ENCODE data around the gene CLIC1. TPM values are rescaled to one million over a fixed set of nuclear protein-coding genes. Genes with fewer than 3 reads are reported as not detected.

CLIC1 gene
- total and polyA plus RNA-seq, 10 donors, result 296 to 447 (median 347) TPM

DNA sequence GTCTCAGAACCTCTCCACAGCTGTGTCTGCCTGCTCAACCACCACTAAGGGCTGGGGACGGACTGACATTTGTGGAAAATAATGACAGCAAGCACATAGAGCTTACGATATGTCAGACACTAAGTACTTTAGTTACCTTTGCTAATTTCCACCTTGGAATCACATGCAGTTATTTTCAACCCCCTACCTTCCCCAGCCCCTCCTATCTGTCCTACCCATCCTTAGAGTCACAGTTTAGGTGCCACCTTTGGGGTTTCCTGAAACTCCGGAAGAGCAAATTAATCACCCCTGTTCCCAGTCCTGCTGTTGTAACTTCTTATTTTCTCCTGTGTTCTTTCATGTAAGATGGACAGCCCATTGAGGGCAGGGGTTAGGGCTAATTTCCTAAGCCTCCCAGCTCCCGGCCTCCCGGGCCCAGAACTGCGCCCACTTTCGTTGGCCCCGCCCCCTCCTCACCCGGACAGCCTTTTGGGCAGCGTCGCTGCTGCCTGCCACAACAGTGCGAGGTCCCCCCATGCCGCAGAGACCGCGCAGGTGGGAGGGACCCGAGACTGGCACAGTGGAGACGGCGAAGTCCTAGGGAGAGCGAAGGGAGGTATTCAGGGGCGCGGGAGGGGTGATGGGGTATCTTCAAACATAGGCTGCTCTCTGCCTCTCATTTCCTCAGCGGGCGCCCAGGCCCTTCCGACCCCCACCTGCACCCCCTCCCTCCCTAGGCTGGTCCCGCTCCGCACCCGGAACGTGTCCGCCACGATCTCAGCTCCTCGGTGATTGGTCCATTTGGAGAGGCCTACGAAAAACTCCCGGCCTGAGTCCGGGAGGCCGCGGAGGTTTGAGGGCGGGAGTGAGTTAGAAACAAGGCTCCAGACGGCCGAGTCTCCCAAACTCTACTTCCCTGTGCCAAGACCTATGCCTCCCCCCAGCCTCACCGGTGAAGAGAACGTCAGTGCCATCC is 8.3 kb downstream of the CLIC1 start:
- intact Hi-C loops (cut with DNase I; ENCODE audit: low total_unique reads), result no loop called here
- Histone ChIP-seq H3K36me3 (peaks cover 7 to 61% (median 29%) of the 10 kb centered on the region in 6 donors), H3K27ac (peak overlapping the region; percentile 79 to 99 (median 94)), H3K4me1 (peaks cover 31 to 88% (median 73%) of the 10 kb centered on the region in 6 donors), H3K4me3 (peak overlapping the region in 7 of 8 donors; percentile 3 to 83 (median 79)), H3K27me3 (replicated peaks in 1 of 7) (no peaks in the 10 kb centered on the region), H3K9me3 (no peaks in the 10 kb centered on the region)
- peak; percentile 87 for DNase-seq
- TF ChIP-seq POLR2A (IDR thresholded peaks at IDR 0.05), result no peak
- peak; percentile 1 to 79 (median 71) for TF ChIP-seq POLR2AphosphoS5 (IDR thresholded peaks at IDR 0.05)
- 76 to 81% (median 77%) methylated on average over 41 of the region's 41 CpGs for WGBS, 5 donors

DNA sequence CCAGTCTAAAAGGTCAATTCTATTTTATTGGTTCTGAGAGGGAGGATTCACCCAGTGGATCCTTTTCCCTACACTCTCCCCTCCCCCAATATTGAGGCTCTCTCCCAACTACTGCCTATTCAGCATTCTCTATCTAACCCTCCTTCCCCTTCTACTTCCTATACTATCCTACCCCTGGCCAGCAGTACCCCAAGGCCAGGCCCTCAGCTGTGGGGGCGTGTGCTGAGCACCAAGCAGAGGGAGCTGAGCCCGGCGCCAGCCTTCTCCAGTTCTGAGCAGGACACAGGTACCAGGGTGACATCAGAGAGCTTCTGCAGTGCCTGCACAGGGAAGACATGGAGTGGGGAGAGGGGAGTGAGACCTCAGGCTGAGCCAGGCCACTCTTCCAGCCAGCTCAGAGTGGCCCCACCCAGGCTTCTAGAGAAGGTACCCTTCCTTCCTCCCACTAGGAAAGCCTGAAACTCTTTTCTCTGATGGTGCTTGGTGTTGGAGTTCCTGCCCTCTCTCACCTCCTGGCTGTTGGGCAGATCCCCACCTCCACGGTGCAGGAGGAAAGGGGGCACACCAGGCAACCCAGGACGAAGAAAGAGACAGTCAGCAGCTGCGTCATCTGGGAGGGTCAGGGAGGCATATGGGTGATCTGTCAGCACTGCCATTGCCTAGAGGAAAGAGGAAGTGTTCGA is 9.2 kb downstream of the CLIC1 start:
- Histone ChIP-seq H3K27me3 (replicated peaks in 1 of 7) (no peaks in the 10 kb centered on the region), H3K4me1 (peaks cover 27 to 82% (median 65%) of the 10 kb centered on the region in 6 donors), H3K27ac (peak overlapping the region; percentile 79 to 99 (median 94)), H3K9me3 (no peaks in the 10 kb centered on the region), H3K36me3 (peaks cover 7 to 53% (median 20%) of the 10 kb centered on the region in 6 donors), H3K4me3 (peak overlapping the region in 3 of 8 donors; percentile 80 to 83 (median 82))
- WGBS, 5 donors, result 31 to 43% (median 38%) methylated on average over 7 of the region's 7 CpGs
- intact Hi-C loops (cut with DNase I; ENCODE audit: low total_unique reads), result no loop called here
- DNase-seq, result peak; percentile 88
- peak in 1 of 11 experiments; percentile 6 for TF ChIP-seq CTCF (IDR thresholded peaks at IDR 0.05 in 8 of 11, conservative IDR thresholded peaks at IDR 0.05 in 3 of 11)
- TF ChIP-seq POLR2AphosphoS5 (IDR thresholded peaks at IDR 0.05), result peak in 2 of 3 donors; percentile 59 to 75
- TF ChIP-seq POLR2A (IDR thresholded peaks at IDR 0.05), result no peak

GRCh38 chr6:31725502-31726350 is 10.6 kb downstream of the CLIC1 start:
- 76 to 79% (median 78%) methylated on average over 12 of the region's 12 CpGs for WGBS, 5 donors
- Histone ChIP-seq H3K27me3 (replicated peaks in 1 of 7) (no peaks in the 10 kb centered on the region), H3K4me3 (no peak overlapping the region), H3K27ac (peak overlapping the region in 5 of 8 donors; percentile 93 to 99 (median 95)), H3K4me1 (peaks cover 18 to 68% (median 51%) of the 10 kb centered on the region in 6 donors), H3K9me3 (no peaks in the 10 kb centered on the region), H3K36me3 (peaks cover 1 to 38% (median 6%) of the 10 kb centered on the region in 6 donors)
- intact Hi-C loops (cut with DNase I; ENCODE audit: low total_unique reads), result no loop called here
- TF ChIP-seq POLR2A (IDR thresholded peaks at IDR 0.05) (no peak), CTCF (IDR thresholded peaks at IDR 0.05 in 8 of 11, conservative IDR thresholded peaks at IDR 0.05 in 3 of 11) (no peak), POLR2AphosphoS5 (IDR thresholded peaks at IDR 0.05) (peak in 1 of 3 donors; percentile 55)
- DNase-seq, result peak; percentile 56
